HG03354 (cell line): Measurements from ENCODE around the gene AKT3.
"Not testable (repeated sequence)": the region's sequence is repeated elsewhere in the genome, so short reads cannot be mapped to it uniquely, and the experiment has no call there.

Experiments used
- ATAC-seq: cut with Tn5 transposase; IDR thresholded peaks from one replicate; pipeline ENCODE4 v1.9.1; 2021; ENCODE audit warnings: mild to moderate bottlenecking; ENCODE audit not compliant: unreplicated experiment, poor library complexity, severe bottlenecking

Gene AKT3

DNA sequence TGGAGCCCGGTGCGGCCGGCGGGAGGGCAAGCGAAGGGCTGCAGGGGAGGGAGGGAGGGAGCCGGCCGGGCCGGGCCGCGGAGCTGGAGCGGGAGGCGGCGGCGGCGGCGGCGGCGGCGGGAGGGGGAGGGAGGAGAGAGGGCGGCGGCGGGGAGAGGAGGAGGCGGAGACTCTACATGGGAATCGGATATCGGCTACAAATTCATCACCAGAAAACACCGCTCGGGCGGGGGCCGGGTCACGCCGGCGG lies at the start of gene AKT3:
Gene AKT3 (minus strand): TSS at position 42 of the 250 bp plus-strand sequence. CDS start 7,073 bp downstream, outside the sequence.
- peak; percentile 66 for ATAC-seq

DNA sequence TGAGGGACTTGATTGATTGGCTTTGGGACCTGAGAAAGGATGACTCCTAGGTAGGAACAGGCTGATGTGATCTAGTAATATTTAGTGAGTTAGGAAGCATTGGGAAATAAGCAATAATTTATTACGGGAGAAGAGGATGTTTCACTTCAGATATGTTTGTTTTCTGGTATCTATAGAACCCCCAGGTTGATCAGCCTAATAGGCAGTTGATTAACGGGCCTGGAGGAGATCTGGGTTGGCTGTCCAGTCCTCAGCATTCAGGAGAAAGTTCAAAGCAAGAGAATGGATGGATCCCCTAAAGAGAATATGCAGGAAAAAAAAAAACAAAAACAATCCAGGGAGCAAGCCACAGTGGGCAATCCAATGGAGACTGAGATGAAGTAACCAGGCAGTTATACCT lies 48.2 kb upstream of the AKT3 start:
- no peak for ATAC-seq

DNA sequence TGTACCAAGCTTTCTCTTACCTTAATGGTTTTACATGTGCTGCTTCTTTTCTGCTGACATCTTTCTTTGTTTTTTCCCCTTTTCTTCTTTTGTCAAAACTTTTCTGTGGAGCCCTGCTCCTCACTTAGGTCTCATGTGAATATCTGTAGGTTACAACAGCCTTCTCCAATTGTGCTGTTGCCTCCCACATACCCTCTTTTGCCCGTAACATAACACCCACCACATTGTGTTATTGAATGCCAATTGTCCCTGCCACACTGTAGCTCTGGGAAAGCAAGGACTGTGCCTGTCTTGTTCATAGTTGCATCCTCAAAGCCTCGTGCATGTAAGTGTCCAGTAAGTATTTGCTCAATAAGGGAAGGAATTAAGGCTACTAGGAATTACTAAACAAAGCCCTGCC lies 46.3 kb upstream of the AKT3 start:
- no peak for ATAC-seq

DNA sequence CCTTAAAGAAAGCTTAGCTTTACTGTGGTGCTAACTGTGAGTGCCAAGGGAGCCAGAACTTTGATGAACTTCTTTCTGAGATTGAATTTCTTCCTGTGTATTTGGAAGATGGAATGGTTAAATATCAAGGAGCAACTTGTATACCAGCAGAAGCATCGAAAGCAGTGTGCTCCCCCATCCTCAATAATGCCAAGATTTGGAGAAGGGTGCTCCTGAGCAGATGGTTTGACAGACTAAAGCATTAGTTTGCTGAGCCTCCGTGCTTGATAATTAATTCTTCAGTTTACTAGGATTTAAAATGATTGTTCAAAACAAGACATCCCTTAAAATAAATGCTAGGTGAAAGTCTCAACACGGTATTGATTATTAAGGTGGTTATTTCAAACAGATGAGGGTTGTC lies 42.4 kb upstream of the AKT3 start:
- no peak for ATAC-seq

DNA sequence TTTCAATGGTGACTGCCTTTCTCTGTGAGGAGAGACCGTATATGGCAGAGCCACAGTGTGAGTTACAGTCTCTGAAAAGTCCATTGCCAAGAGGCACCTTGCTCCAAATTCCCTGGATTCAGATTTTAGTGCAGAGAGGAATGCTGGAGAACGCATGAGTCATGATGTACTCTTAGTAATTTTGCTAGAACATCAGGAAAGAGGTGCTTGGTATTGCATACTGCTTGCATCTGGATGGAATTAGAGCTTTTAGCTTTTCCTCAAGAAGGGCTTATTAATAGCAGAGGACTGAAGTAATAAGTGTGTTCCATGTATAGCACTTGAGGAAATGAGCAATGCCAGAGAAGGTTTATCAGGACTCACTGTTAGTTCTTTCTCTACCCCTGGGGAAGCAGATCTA lies 40.5 kb upstream of the AKT3 start:
- no peak for ATAC-seq

DNA sequence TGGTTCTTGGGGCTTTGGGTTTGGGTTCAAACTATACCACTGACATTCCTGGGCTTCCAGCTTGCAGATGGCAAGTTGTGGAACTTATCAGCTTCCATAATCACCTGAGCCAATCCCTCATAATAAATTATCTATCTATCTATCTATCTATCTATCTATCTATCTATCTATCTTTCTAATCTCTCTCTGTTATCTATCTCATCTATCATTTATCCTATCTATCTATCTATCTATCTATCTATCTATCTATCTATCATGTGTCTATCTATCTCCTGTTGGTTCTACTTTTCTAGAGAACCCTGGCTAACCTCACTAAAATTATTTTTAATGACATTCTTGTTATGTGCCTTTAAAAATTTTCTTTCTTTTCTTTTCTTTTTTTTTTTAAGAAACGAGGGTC lies 35.8 kb upstream of the AKT3 start:
- no peak for ATAC-seq

DNA sequence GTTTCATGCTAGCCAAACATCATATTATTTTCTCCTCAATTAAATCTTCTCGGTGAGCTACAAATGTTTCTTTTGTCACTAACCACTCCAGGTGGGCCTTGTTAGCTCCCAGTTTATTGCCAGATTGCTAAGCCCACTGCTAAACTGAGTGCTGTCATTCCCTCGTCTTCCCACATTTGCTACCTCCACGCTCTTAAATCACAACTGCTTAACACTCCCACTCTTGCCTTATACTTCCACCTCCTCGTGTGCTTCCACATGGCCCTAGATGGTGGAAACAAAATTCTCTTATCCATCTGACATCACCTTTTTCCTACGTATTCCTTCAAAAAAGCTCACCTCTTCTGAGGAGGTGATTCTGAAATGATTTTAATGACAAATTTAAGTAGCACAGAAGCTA lies 34.6 kb upstream of the AKT3 start:
- ATAC-seq: no peak

DNA sequence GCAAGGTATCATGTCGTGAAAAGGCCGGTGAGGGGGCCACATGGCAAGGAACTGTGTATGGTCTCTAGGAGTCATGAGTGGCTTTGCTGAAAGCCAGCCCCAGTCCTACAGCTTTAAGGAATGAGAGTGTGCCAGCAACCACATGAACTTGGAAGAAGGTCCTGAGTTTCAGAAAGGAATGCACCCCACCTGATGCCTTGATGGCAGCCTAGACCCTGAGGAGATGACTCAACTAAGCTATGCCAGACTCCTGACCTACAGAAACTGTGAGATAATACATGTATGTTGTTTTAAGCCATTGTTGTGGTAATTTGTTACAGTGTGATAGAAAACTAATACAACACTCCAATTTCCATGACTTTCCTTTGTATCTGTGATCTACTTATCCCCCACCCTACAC lies 33.5 kb upstream of the AKT3 start:
- no peak for ATAC-seq

DNA sequence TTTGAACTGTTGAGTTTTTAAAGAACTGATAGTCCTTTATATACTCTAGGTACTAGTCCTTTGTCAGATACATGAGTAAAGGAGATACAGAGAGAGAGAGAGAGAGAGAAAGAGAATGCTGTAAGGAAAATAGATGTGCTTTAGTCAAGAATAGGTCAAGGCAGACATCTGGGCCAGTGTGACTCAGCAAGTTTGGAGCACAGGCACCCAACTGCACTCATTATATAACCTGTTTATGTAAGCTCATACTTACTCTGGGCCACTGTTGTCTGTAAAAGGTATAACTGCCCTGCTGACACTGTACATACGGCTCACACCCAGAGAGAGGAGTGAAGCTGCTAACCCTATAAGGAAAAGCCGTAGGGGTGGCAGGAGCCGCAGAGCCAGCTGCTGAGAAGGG lies 32.2 kb upstream of the AKT3 start:
- ATAC-seq: no peak

DNA sequence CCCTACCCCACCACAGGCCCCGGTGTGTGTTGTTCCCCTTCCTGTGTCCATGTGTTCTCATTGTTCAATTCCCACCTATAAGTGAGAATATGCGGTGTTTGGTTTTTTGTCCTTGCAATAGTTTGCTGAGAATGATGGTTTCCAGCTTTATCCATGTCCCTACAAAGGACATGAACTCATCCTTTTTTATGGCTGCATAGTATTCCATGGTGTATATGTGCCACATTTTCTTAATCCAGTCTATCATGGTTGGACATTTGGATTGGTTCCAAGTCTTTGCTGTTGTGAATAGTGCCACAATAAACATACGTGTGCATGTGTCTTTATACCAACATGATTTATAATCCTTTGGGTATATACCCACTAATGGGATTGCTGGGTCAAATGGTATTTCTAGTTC lies 27.0 kb upstream of the AKT3 start:
- not testable (repeated sequence) for ATAC-seq

DNA sequence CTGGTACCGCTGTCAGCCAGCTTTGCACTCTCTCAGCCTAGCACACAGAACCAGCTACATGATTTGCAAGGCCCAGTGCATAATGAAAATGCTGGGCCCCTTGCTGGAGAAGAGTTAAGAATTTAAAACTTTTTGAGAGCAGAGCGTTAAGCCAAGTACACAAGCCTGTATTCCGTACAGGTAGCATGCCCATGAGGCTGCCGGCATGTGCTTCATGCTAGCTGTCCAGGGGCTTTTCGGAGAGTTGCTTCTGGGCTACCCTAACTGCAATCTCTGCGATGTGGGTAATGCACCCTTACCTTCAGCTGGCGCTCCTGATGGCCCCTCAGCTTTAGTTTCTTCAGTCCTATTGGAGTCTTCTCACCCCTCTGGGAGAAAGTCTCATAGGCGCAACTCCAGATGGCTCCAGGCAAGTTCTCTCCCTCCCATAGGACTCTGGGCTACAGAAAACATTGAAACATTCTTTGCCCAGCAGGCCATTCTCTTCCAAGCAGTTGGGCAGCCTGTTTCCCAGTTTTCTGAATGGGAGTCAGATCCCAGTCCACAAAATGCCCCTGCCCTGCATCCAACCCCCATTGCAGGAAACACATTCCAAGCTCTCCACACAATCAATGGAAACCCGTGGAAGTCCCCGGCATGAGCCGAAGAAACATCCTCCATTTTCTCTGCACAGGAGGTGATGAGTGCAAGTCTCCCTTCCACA lies 5.7 kb upstream of the AKT3 start:
- ATAC-seq: no peak

DNA sequence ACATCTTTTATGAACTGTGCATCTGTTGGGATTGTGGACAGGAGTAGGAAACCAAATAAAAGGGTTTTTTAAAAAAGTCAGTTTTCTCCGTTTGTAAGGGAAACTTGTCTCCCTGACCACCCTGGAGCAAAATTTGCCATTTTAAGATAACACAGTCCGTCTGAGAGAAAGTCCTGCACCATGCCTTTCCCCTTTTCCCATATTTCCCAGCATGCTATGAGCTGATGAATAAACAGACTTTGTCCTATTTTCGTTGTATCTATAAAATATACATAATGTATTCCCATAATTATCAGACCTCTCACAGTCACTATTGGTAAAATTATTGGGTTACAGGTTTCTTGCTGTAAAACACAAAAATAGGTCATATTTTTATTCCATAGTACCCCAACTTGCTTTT lies 1.7 kb upstream of the AKT3 start:
- ATAC-seq: no peak

DNA sequence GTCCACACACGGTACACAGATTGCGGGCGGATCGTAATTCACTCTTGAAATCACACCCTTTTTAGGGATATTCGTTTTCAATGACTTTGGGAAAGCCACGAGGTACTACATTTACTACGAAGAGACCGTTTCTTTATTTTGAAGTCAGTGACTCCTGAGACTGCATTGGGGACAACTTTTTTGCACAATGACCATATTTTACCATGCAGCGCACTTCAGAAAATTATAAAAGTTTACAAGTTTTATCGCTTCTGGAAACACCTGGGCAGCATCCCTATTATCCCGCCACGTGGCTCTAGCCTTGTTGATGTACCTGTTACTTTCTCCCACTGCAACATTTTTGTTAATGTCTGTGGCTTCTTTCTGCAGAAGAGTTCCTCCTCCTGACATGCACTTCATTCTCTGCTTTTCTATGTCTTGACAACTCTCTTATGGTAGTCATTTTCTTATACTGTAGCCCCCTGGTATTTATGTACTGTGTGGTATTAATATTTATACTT lies 1.3 kb upstream of the AKT3 start:
- no peak for ATAC-seq

DNA sequence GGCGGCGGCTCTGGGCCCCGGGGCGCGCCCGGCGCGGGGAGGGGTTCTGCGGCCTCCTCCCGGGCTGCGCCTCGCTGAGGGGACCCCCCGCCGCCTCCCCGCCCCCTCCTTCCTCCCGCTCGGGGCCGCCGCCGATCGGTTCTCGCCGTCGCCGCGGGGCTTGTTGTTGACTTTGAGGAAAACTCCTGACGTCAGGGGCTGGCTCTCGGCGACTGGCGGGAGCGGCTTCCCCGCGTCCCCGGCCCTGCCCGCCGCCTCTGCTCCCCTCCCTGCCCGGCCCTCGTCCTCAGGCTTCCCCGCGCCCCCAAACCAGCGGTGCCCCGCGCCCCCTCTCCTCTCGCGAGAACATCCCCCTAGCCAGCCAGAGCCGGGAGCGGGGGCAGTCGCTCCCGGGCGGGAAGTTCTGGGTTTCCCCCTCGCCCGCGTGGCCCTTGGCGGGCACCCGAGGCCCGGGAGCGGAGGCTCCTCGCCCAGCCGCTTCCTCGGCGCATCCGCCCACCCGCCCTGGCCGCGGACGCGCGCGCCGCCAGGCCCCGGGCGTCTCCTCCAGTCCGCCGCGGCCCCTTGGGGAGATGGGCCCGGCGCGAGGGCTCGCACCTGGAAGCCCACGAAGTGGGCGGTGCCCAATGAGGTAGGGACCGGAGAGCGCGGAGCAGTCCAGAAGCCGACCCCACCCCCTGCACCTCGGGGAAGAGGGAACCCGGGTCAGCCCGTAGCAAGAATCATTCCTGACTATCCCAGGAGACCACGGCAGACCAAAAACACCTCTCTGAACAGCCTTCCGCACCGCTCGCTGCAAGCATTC lies 611 bp upstream of the AKT3 start:
- ATAC-seq: peak; percentile 51

DNA sequence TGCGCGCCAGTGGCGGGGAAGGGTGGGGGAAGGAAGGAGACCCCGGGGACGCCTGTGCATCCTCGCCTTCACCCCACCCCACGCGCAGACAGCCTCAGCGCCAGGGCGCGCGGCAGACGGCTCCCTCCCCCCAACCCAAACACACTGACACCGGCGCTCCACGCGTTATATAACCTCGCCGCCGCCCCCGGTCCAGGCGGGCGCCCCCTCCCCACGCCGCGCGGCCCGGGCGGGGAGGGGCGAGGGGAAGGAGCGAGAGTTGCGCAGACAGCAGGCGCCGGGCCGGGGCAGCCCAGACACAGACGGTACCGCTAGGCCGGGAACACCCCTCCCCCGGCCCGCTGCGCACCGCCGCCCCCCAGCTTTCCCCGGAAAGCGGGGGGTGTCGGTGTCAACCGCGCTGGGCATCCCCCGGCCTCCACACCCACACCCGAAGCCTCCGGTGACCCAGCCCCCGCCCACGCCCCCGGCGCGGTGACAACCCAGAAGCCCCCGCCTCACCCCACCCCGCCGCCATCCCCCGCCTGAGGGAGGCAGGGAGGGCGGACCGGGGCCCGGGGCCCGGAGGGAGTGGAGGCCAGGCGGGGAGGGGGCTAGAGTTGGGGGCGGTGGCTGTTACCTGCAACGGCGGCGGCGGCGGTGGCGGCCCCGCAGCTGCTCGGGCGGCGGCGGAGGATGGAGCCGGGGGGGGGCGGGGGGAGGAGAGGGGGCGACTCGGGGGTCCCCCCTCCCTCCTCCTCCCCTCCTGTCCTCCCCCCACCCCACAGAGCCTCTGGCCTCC lies 432 bp downstream of the AKT3 start:
- ATAC-seq: peak; percentile 31

DNA sequence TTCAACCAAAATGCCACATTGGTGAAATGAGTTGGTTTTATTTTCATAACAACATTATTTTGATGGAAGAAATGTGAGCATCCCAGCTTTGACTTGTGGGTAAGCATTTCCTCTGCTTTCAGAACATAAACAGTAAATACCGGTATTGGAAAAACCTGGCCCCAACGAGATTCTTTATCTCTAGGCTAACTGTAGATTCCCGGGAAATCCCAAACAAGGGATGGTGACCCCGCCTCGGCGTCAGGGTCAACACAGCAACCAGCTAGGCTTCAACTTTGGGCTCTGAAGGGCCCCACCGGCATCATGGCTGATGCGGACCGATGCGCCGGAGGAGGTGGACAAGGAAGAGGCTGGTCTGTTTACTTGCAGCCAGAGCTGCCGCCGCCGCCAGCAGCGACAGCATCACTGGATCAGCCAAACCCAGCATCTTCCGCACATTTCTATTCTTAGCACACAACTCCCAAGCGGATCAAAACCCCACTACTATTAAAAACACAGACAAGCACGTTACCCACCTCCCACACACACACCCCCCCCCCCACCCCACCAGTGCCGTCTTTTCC lies 1.1 kb downstream of the AKT3 start:
- ATAC-seq: peak; percentile 20

DNA sequence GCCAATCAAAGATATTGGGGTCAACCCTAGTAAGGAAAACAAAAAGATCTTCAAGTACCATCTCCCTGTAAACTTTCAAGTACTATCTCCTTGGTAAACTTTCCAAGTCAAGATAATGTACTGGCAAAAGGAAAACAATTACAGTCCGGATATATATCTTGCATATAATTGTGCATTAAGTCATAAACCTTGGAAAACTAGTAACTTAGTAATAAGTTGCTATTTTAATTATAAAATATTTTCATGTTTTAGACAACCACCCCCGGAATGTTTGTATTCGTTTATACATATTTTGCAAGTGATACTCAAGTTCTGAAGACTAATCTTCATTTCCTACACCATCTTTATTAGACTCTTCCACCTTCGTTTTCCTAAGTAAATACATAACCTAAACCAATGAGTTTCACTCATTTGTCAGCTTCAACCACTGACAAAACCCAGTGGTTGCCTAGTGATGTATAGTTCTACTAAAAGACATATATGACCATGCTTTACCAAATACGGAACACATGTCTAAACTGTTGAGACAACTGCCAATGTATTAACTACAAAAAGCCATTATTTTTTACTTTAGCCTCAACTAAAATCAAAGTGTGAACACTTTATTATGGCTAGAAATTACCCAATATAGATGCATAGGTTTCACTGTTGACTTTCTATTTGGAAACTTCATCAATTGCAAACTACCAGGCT lies 1.7 kb downstream of the AKT3 start:
- ATAC-seq: no peak

DNA sequence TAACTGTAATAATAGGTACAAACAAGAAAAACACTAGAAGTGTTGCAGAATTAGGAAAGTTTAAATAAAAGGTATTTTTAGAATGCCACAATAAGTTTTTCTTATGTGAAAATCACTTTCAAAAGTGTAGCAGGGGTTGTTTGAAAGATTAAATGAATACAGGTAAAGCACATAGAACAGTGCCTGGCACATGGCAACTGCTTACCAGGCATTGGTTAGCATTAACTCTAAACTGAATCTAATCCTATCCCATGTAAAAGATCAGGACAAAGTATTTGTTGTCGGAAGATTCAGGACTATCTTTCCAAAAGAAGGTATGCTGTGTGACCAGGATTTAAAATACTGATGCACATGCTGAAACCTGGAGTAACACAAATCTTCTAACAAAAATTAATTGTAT lies 3.3 kb downstream of the AKT3 start:
- ATAC-seq: no peak

DNA sequence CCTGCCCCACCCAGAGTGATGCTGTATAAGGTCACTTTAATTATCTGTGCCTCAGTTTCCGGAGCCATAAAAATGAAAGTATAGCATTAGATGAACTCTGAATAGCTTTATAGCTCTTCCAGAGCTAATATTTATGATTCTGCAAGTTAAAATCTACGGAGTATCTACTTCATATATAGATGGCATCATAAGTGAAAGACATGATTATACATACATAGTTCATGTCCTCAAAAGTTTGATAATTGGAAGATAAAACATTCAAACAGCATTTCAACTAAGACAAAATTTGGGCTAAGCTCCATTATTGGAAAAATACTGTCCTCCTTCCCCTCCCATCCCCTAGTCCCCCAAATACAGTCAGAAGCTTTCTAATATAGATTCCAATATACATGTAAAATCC lies 4.2 kb downstream of the AKT3 start:
- no peak for ATAC-seq

DNA sequence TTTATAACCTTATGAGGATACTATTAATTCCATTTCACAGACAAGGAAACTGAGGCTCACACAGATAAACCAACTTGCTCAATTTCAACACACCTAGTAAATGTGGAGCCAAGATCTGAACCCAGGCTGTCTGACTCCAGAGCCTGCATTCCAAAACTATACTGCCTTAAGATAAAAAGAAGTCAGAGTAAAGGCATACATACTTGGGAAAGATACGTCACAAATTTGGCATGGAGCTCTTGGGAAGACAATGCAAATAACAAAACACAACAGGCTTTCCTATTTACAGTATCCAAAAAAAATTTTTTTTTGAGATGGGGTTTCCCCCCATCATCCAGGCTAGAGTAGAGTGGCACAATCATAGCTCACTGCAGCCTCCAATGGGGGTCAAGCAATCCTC lies 5.9 kb downstream of the AKT3 start:
- no peak for ATAC-seq
